IMR-90 (cell line): ENCODE measurements around the gene KCTD16. TPM values are rescaled to one million over a fixed set of nuclear protein-coding genes. Genes with fewer than 3 reads are reported as not detected.

Experiments used
- ATAC-seq: fragments of 200-7000 bp; cut with Tn5 transposase; 2 replicates; pipeline ENCODE4 v1.9.1; 2020; ENCODE audit warnings: low read depth, mild to moderate bottlenecking, moderate library complexity
- BruUV-seq: library from RNA; stranded (reverse); fragments of 400-500 nt; replicated peaks from 2 replicates; lab custom pipeline; 2021; lab: Mats Ljungman, UMichigan
- CTCF ChIA-PET: fragments of 300-600 bp; formaldehyde crosslinking; extraction: SDS; loops from one replicate; lab custom pipeline; 2021; ENCODE audit warnings: antibody characterized with exemption; lab: Yijun Ruan, JAX
- POLR2A ChIA-PET: fragments of 300-600 bp; sonication (Branson Sonifier 250); formaldehyde crosslinking; loops from one replicate; lab custom pipeline; 2022; ENCODE audit warnings: antibody characterized with exemption; ENCODE audit not compliant: unreplicated experiment; lab: Charles Lee
- DNase-seq: peaks from one replicate; pipeline ENCODE4 v3.0.0; 2013
- H2AFZ ChIP-seq: replicated peaks from 2 replicates; pipeline ENCODE3; 2013; ENCODE audit warnings: low read length, mild to moderate bottlenecking; ENCODE audit not compliant: poor library complexity
- H2AK5ac ChIP-seq: 2 replicates; pipeline ENCODE4 v1.6.1; 2013; ENCODE audit warnings: low read depth, low read length, inconsistent platforms
- H2AK9ac ChIP-seq: replicated peaks from 2 replicates; pipeline ENCODE3; 2013; ENCODE audit warnings: mild to moderate bottlenecking, low read depth, low read length, moderate library complexity; ENCODE audit not compliant: poor library complexity
- H2BK120ac ChIP-seq: 2 replicates; pipeline ENCODE4 v1.6.1; 2013; ENCODE audit warnings: low read depth, low read length, inconsistent platforms
- H2BK15ac ChIP-seq: 3 replicates; pipeline ENCODE4 v1.6.1; 2013; ENCODE audit warnings: low read depth, low read length, inconsistent platforms
- H2BK20ac ChIP-seq: 2 replicates; pipeline ENCODE4 v1.6.1; 2013; ENCODE audit warnings: low read depth, mild to moderate bottlenecking, inconsistent platforms, low read length, moderate library complexity
- H2BK5ac ChIP-seq: 2 replicates; pipeline ENCODE4 v1.6.1; 2013; ENCODE audit warnings: mild to moderate bottlenecking, low read depth, low read length, inconsistent platforms; ENCODE audit not compliant: poor library complexity, severe bottlenecking
- H3K14ac ChIP-seq: replicated peaks from 2 replicates; pipeline ENCODE4 v1.6.1; 2013; ENCODE audit warnings: low read depth, low read length, inconsistent platforms
- H3K18ac ChIP-seq: 2 replicates; pipeline ENCODE4 v1.6.1; 2013; ENCODE audit warnings: low read depth, low read length, control low read depth
- H3K23ac ChIP-seq: 2 replicates; pipeline ENCODE4 v1.6.1; 2013; ENCODE audit warnings: low read depth, low read length, inconsistent platforms
- H3K27ac ChIP-seq: 2 replicates; pipeline ENCODE4 v1.5.1; 2013; ENCODE audit warnings: mild to moderate bottlenecking, control low read depth, low read length; ENCODE audit not compliant: insufficient read depth
- H3K27me3 ChIP-seq: 2 replicates; pipeline ENCODE4 v1.6.1; 2013; ENCODE audit warnings: low read length; ENCODE audit not compliant: control insufficient read depth, insufficient read depth
- H3K36me3 ChIP-seq: 2 replicates; pipeline ENCODE4 v1.6.1; 2013; ENCODE audit warnings: low read length, mixed read lengths; ENCODE audit not compliant: control insufficient read depth, insufficient read depth
- H3K4ac ChIP-seq: 2 replicates; pipeline ENCODE4 v1.6.1; 2013; ENCODE audit warnings: low read depth, low read length, inconsistent platforms
- H3K4me1 ChIP-seq: 2 replicates; pipeline ENCODE4 v1.6.1; 2013; ENCODE audit warnings: low read length, mixed read lengths; ENCODE audit not compliant: control insufficient read depth, insufficient read depth
- H3K4me2 ChIP-seq: 2 replicates; pipeline ENCODE4 v1.6.1; 2013; ENCODE audit warnings: low read depth, mild to moderate bottlenecking, control low read depth, low read length, moderate library complexity
- H3K4me3 ChIP-seq: 2 replicates; pipeline ENCODE4 v1.5.1; 2013; ENCODE audit warnings: low read depth, mild to moderate bottlenecking, control low read depth, low read length, moderate library complexity; ENCODE audit not compliant: insufficient read depth
- H3K56ac ChIP-seq: 2 replicates; pipeline ENCODE4 v1.6.1; 2013; ENCODE audit warnings: low read length, inconsistent platforms; ENCODE audit not compliant: insufficient read depth; ENCODE audit errors: extremely low read depth
- H3K79me1 ChIP-seq, 2 experiments: 2 replicates each; pipeline ENCODE4 v1.6.1; 2013; ENCODE audit warnings: low read length in 2 of 2, inconsistent platforms in 1 of 2, low read depth in 1 of 2
- H3K9ac ChIP-seq: 2 replicates; pipeline ENCODE4 v1.6.1; 2013; ENCODE audit warnings: low read depth, low read length, control low read depth
- H3K9me1 ChIP-seq: 2 replicates; pipeline ENCODE4 v1.6.1; 2013; ENCODE audit warnings: low read length, inconsistent platforms; ENCODE audit not compliant: insufficient read depth
- H3K9me3 ChIP-seq: 2 replicates; pipeline ENCODE4 v1.6.1; 2013; ENCODE audit warnings: low read length; ENCODE audit not compliant: control insufficient read depth, insufficient read depth
- H4K20me1 ChIP-seq: 2 replicates; pipeline ENCODE4 v1.6.1; 2013; ENCODE audit warnings: low read length, inconsistent platforms; ENCODE audit not compliant: insufficient read depth
- H4K5ac ChIP-seq: 2 replicates; pipeline ENCODE4 v1.6.1; 2013; ENCODE audit warnings: mild to moderate bottlenecking, low read depth, low read length, control low read depth
- H4K8ac ChIP-seq, 2 experiments: 2 replicates each; pipeline ENCODE4 v1.6.1; 2013; ENCODE audit warnings: low read depth in 2 of 2, low read length in 2 of 2, control low read depth in 1 of 2, inconsistent platforms in 1 of 2
- H4K91ac ChIP-seq: 2 replicates; pipeline ENCODE4 v1.6.1; 2013; ENCODE audit warnings: low read depth, low read length, inconsistent platforms; ENCODE audit not compliant: insufficient read depth
- CEBPB ChIP-seq: IDR thresholded peaks from 2 replicates; pipeline ENCODE4 v1.6.1; 2012; ENCODE audit warnings: low read depth, low read length, improper control_type of control experiment
- FOS ChIP-seq: fragments of 150-350 bp; IDR thresholded peaks from 2 replicates; pipeline ENCODE4 v1.6.1; 2016; ENCODE audit warnings: low read depth, low read length
- POLR2A ChIP-seq: IDR thresholded peaks from 2 replicates; pipeline ENCODE4 v1.6.1; 2012; ENCODE audit warnings: mild to moderate bottlenecking, low read depth, low read length
- WGBS, 2 experiments: methylation state at CpG; one replicate each; pipeline versions ENCODE4 v1.1.5 to v1.1.7; 2013; ENCODE audit warnings: missing lambda C conversion rate in 2 of 2; ENCODE audit not compliant: insufficient read length in 1 of 2; ENCODE audit errors: extremely low coverage in 2 of 2; 5-methylcytosine and 5-hydroxymethylcytosine counted together
- dilution Hi-C: fragments of 300-500 bp; cut with HindIII; formaldehyde crosslinking; loops from one replicate; pipeline ENCODE4 v1.14.3; 2018; ENCODE audit warnings: low sequenced_read_pairs; ENCODE audit not compliant: unreplicated experiment
- in situ Hi-C: fragments of 300-500 bp; cut with MboI; formaldehyde crosslinking; loops from 3 replicates; pipeline ENCODE4 v1.14.3; 2019; ENCODE audit warnings: low sequenced_read_pairs, inconsistent platforms, mixed read lengths
- intact Hi-C: fragments of 100-400 bp; cut with micrococcal nuclease; formaldehyde crosslinking; loops from 2 replicates; pipeline ENCODE4 v1.10.0; 2022
- polyA plus RNA-seq, 3 experiments: library from polyadenylated mRNA; depleted of rRNA; stranded (reverse); fragments of >200 nt; gene quantifications; 2 replicates each; pipeline ENCODE4 v1.2.3, GENCODE V29; 2012; ENCODE audit warnings: low replicate concordance in 1 of 3
- total RNA-seq: library from RNA; depleted of rRNA; stranded (reverse); fragments of >200 nt; gene quantifications from 2 replicates; pipeline ENCODE4 v1.2.3, GENCODE V29; 2012

The KCTD16 gene
- total and polyA plus RNA-seq, 2 of the 4 experiments (the other 2 are of a cell fraction) = 0.43 to 1.1 TPM

- CTCF ChIA-PET = no interaction called here
- Histone ChIP-seq H3K4me1 (no peaks in the 10 kb centered on the region), H4K20me1 (no peaks in the 10 kb centered on the region), H3K9ac (no peak overlapping the region), H3K27ac (no peak overlapping the region), H3K23ac (no peak overlapping the region), H3K4me3 (no peak overlapping the region), H2BK15ac (no peak overlapping the region), H3K56ac (no peak overlapping the region), H2BK5ac (no peak overlapping the region), H4K8ac (no peak overlapping the region), H2AFZ (no peak overlapping the region), H3K36me3 (no peaks in the 10 kb centered on the region), H2BK120ac (no peak overlapping the region), H3K4ac (no peak overlapping the region), H3K18ac (no peak overlapping the region), H3K14ac (no peak overlapping the region), H3K9me3 (no peaks in the 10 kb centered on the region), H2AK5ac (no peak overlapping the region), H2BK20ac (no peak overlapping the region), H3K27me3 (no peaks in the 10 kb centered on the region; the same call in none of the 2 replicates), H4K91ac (no peak overlapping the region), H3K4me2 (no peak overlapping the region), H3K79me1 (no peaks in the 10 kb centered on the region), H4K5ac (no peak overlapping the region), H2AK9ac (no peak overlapping the region), H3K9me1 (no peaks in the 10 kb centered on the region)
- in situ Hi-C loops (no loop called here), dilution Hi-C loops (no loop called here), intact Hi-C loops (no loop called here)
- ATAC-seq (no peak), DNase-seq (no peak)
- BruUV-seq = no TSS peak
- TF ChIP-seq FOS = no peak
- TF ChIP-seq CEBPB = peak; percentile 71
- TF ChIP-seq POLR2A = no peak
- no CpG with 5 or more reads among the region's 3 CpGs for WGBS, 2 experiments
- POLR2A ChIA-PET = no interaction called here
Observed at GRCh38 chr5:144265643-144266247, 95.1 kb downstream of the KCTD16 start.
